ENCODE data around the gene CXCR5. TPM values are rescaled to one million over a fixed set of nuclear protein-coding genes. Genes with fewer than 3 reads are reported as not detected.
A peak's percentile ranks its signal among the peaks of the same experiment; 100 is the strongest.

Gene CXCR5
- total RNA-seq, 2 donors from 2014 or later: 0.07 TPM; not detected in 1

- H3K9ac ChIP-seq (ENCODE audit: extremely low read depth, low read length, poor library complexity, severe bottlenecking): peak overlapping the region; percentile 66
- H3K4me3 Mint-ChIP-seq: peak overlapping the region; percentile 53
- peak overlapping the region; percentile 77 for H3K4me3 ChIP-seq (ENCODE audit: low read length)
- H3K27me3 Mint-ChIP-seq (ENCODE audit: insufficient read depth): no peaks in the 10 kb centered on the region
- H3K27ac ChIP-seq (ENCODE audit: low read depth, low read length): peak overlapping the region; percentile 80
- no peaks in the 10 kb centered on the region for H3K27me3 ChIP-seq (ENCODE audit: control insufficient read depth, insufficient read depth, low read length, poor library complexity, severe bottlenecking)
- peaks cover 3% of the 10 kb centered on the region for H3K36me3 Mint-ChIP-seq (ENCODE audit: low read depth)
- H3K9me3 ChIP-seq (ENCODE audit: control insufficient read depth, low read length): no peaks in the 10 kb centered on the region
- H3K4me1 Mint-ChIP-seq: peaks cover 84% of the 10 kb centered on the region
- WGBS, 2 experiments (ENCODE audit: insufficient coverage in 1 of 2, insufficient read length in 1 of 2): 0 to 1% methylated on average over 1 to 8 of the region's 8 CpGs
- no peaks in the 10 kb centered on the region for H3K9me3 Mint-ChIP-seq
- TF ChIP-seq, protein P1, sequence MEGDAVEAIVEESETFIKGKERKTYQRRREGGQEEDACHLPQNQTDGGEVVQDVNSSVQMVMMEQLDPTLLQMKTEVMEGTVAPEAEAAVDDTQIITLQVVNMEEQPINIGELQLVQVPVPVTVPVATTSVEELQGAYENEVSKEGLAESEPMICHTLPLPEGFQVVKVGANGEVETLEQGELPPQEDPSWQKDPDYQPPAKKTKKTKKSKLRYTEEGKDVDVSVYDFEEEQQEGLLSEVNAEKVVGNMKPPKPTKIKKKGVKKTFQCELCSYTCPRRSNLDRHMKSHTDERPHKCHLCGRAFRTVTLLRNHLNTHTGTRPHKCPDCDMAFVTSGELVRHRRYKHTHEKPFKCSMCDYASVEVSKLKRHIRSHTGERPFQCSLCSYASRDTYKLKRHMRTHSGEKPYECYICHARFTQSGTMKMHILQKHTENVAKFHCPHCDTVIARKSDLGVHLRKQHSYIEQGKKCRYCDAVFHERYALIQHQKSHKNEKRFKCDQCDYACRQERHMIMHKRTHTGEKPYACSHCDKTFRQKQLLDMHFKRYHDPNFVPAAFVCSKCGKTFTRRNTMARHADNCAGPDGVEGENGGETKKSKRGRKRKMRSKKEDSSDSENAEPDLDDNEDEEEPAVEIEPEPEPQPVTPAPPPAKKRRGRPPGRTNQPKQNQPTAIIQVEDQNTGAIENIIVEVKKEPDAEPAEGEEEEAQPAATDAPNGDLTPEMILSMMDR (conservative IDR thresholded peaks at IDR 0.05): no peak
- DNase-seq: peak; percentile 96
- peak overlapping the region; percentile 99 for H3K27ac Mint-ChIP-seq
- H3K36me3 ChIP-seq (ENCODE audit: control insufficient read depth, insufficient read depth, low read length): peaks cover 9% of the 10 kb centered on the region
- H3K4me1 ChIP-seq (ENCODE audit: control insufficient read depth, insufficient read depth, low read length): peaks cover 56% of the 10 kb centered on the region
Measured at GRCh38 chr11:118916842-118917388, 33.2 kb downstream of the CXCR5 start.

- Mint-ChIP-seq H3K27me3 (ENCODE audit: insufficient read depth) (no peaks in the 10 kb centered on the region), H3K4me1 (peaks cover 80% of the 10 kb centered on the region), H3K9me3 (no peaks in the 10 kb centered on the region), H3K36me3 (ENCODE audit: low read depth) (peaks cover 3% of the 10 kb centered on the region), H3K27ac (peak overlapping the region; percentile 99), H3K4me3 (peak overlapping the region; percentile 53)
- WGBS, 2 experiments (ENCODE audit: insufficient coverage in 1 of 2, insufficient read length in 1 of 2): 20 to 27% methylated on average over 3 to 13 of the region's 13 CpGs
- Histone ChIP-seq H3K9me3 (ENCODE audit: control insufficient read depth, low read length) (no peaks in the 10 kb centered on the region), H3K4me1 (ENCODE audit: control insufficient read depth, insufficient read depth, low read length) (peaks cover 60% of the 10 kb centered on the region), H3K27me3 (ENCODE audit: control insufficient read depth, insufficient read depth, low read length, poor library complexity, severe bottlenecking) (no peaks in the 10 kb centered on the region), H3K9ac (ENCODE audit: extremely low read depth, low read length, poor library complexity, severe bottlenecking) (peak overlapping the region; percentile 66), H3K36me3 (ENCODE audit: control insufficient read depth, insufficient read depth, low read length) (peaks cover 9% of the 10 kb centered on the region), H3K27ac (ENCODE audit: low read depth, low read length) (peak overlapping the region; percentile 80), H3K4me3 (ENCODE audit: low read length) (peak overlapping the region; percentile 77)
- TF ChIP-seq, protein P1 (conservative IDR thresholded peaks at IDR 0.05): no peak
- DNase-seq: peak; percentile 79
Measured at GRCh38 chr11:118917481-118918127, 33.9 kb downstream of the CXCR5 start.

DNA sequence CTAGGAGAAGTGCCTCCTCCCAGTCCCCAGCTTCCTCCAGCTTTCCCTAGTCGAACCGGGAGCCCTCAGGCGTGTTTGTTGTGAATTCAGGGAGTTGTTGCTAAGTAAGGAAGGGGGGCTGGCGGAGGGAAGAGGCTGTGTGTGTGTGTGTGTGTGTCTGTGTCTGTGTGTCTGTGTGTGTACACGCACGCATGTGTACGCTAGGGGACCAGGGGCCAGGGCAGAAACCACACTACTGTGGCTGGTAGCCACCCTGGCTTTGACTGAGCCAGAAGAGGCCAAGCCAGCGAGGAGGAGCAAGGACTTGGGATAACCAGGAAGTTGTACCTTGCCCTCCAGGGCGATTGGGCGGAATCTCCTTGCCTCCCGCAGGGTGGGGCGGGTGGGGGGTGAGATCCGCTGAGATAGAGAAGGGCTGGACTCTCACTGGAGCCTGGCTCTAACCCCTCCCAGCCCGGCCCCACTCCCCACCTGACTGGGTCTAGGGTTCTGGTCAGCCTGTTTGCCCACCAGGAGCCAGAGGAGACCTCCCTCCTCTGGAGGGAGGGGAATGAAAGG lies 34.5 kb downstream of the CXCR5 start:
- Mint-ChIP-seq H3K4me1 (peaks cover 79% of the 10 kb centered on the region), H3K27ac (peak overlapping the region; percentile 99), H3K36me3 (ENCODE audit: low read depth) (peaks cover 3% of the 10 kb centered on the region), H3K9me3 (no peaks in the 10 kb centered on the region), H3K27me3 (ENCODE audit: insufficient read depth) (no peaks in the 10 kb centered on the region), H3K4me3 (peak overlapping the region; percentile 53)
- Histone ChIP-seq H3K36me3 (ENCODE audit: control insufficient read depth, insufficient read depth, low read length) (peaks cover 9% of the 10 kb centered on the region), H3K4me1 (ENCODE audit: control insufficient read depth, insufficient read depth, low read length) (peaks cover 60% of the 10 kb centered on the region), H3K9ac (ENCODE audit: extremely low read depth, low read length, poor library complexity, severe bottlenecking) (peak overlapping the region; percentile 66), H3K27me3 (ENCODE audit: control insufficient read depth, insufficient read depth, low read length, poor library complexity, severe bottlenecking) (no peaks in the 10 kb centered on the region), H3K9me3 (ENCODE audit: control insufficient read depth, low read length) (no peaks in the 10 kb centered on the region), H3K4me3 (ENCODE audit: low read length) (peak overlapping the region; percentile 77), H3K27ac (ENCODE audit: low read depth, low read length) (peak overlapping the region; percentile 80)
- TF ChIP-seq, protein P1 (conservative IDR thresholded peaks at IDR 0.05): no peak
- WGBS, 2 experiments (ENCODE audit: insufficient coverage in 1 of 2, insufficient read length in 1 of 2): 10 to 14% methylated on average over 2 to 12 of the region's 14 CpGs
- peak; percentile 95 for DNase-seq
